GM23338 (cell line): ENCODE measurements around the gene ADTRP. TPM values are rescaled to one million over a fixed set of nuclear protein-coding genes. Genes with fewer than 3 reads are reported as not detected.

Source experiments
- ATAC-seq: fragments of 200-7000 bp; cut with Tn5 transposase; 3 replicates; pipeline ENCODE4 v1.9.1; 2020
- DNase-seq: peaks from one replicate; pipeline ENCODE4 v3.0.0-alpha.2; 2015; ENCODE audit warnings: low spot score
- H2AFZ ChIP-seq: fragments of 200-600 bp; sonication (generic); 2 replicates; pipeline ENCODE4 v1.8.0; 2016; ENCODE audit warnings: antibody characterized with exemption, mild to moderate bottlenecking, moderate library complexity
- H3F3A ChIP-seq: fragments of 200-600 bp; sonication (generic); replicated peaks from 2 replicates; pipeline ENCODE4 v1.8.0; 2017; ENCODE audit warnings: antibody characterized with exemption, mixed run types, low read depth
- H3K27ac ChIP-seq: fragments of 200-600 bp; sonication (generic); 2 replicates; pipeline ENCODE4 v1.6.1; 2016; ENCODE audit warnings: low read depth
- H3K27me3 ChIP-seq: fragments of 200-600 bp; sonication (generic); 2 replicates; pipeline ENCODE4 v1.8.0; 2016; ENCODE audit warnings: mild to moderate bottlenecking, mixed run types, moderate library complexity; ENCODE audit not compliant: insufficient read depth
- H3K36me3 ChIP-seq: fragments of 200-600 bp; sonication (generic); 2 replicates; pipeline ENCODE4 v1.8.0; 2016; ENCODE audit warnings: mild to moderate bottlenecking; ENCODE audit not compliant: insufficient read depth
- H3K4me1 ChIP-seq: fragments of 200-600 bp; sonication (generic); 2 replicates; pipeline ENCODE4 v1.8.0; 2016; ENCODE audit warnings: mild to moderate bottlenecking, moderate library complexity; ENCODE audit not compliant: insufficient read depth
- H3K4me2 ChIP-seq: fragments of 200-600 bp; sonication (generic); 2 replicates; pipeline ENCODE4 v1.7.1; 2017; ENCODE audit warnings: mixed run types
- H3K4me3 ChIP-seq: fragments of 200-600 bp; sonication (generic); 2 replicates; pipeline ENCODE4 v1.6.1; 2016; ENCODE audit warnings: mixed run types
- H3K79me2 ChIP-seq: fragments of 200-600 bp; sonication (generic); replicated peaks from 2 replicates; pipeline ENCODE4 v1.8.0; 2017; ENCODE audit warnings: mild to moderate bottlenecking; ENCODE audit not compliant: insufficient read depth
- H3K9me2 ChIP-seq: fragments of 200-600 bp; sonication (generic); 2 replicates; pipeline ENCODE4 v1.8.0; 2017; ENCODE audit not compliant: insufficient read depth
- H4K20me1 ChIP-seq: fragments of 200-600 bp; sonication (generic); replicated peaks from 2 replicates; pipeline ENCODE4 v1.8.0; 2017; ENCODE audit warnings: mild to moderate bottlenecking; ENCODE audit not compliant: insufficient read depth
- H3K27ac Mint-ChIP-seq: 2 replicates; pipeline ENCODE4 v1.8.0; 2020; ENCODE audit warnings: inconsistent platforms, mild to moderate bottlenecking, moderate library complexity, mixed read lengths
- H3K27me3 Mint-ChIP-seq: 3 replicates; pipeline ENCODE4 v1.8.0; 2022; ENCODE audit warnings: low read depth, mild to moderate bottlenecking, moderate library complexity, mixed read lengths, inconsistent platforms; ENCODE audit not compliant: insufficient read depth, poor library complexity
- H3K36me3 Mint-ChIP-seq: 3 replicates; pipeline ENCODE4 v1.8.0; 2021; ENCODE audit warnings: low read depth, mild to moderate bottlenecking, inconsistent platforms, moderate library complexity, mixed read lengths
- H3K4me1 Mint-ChIP-seq: 3 replicates; pipeline ENCODE4 v1.8.0; 2020; ENCODE audit warnings: mild to moderate bottlenecking, inconsistent platforms, mixed read lengths
- H3K4me3 Mint-ChIP-seq: 3 replicates; pipeline ENCODE4 v1.8.0; 2021; ENCODE audit warnings: moderate library complexity, mild to moderate bottlenecking, inconsistent platforms, mixed read lengths
- H3K9me3 Mint-ChIP-seq: 3 replicates; pipeline ENCODE4 v1.8.0; 2020; ENCODE audit warnings: moderate library complexity, mild to moderate bottlenecking, inconsistent platforms, mixed read lengths
- ZNF114 ChIP-seq: fragments of 250-450 bp; sonication (Bioruptor Pico); IDR thresholded peaks from 2 replicates; pipeline ENCODE4 v1.5.0; 2020; ENCODE audit warnings: mild to moderate bottlenecking, moderate library complexity
- ZNF331 ChIP-seq: fragments of 250-450 bp; sonication (Bioruptor Pico); IDR thresholded peaks from 2 replicates; pipeline ENCODE4 v1.5.0; 2020; ENCODE audit warnings: low read depth, mild to moderate bottlenecking, moderate library complexity
- polyA plus RNA-seq: library from polyadenylated mRNA; unstranded; fragments of >200 nt; fragmentation: Nextera tagmentation; extraction: Ambion mirVana; gene quantifications from 2 replicates; pipeline ENCODE4 v1.2.1, GENCODE V29; 2016
- total RNA-seq: library from RNA; depleted of rRNA; stranded (reverse); fragments of >200 nt; shearing (Covaris generic); gene quantifications from 2 replicates; pipeline ENCODE4 v1.2.3, GENCODE V29; 2014
- TF ChIP-seq, protein P1 (sequence below): IDR thresholded peaks from 2 replicates; pipeline ENCODE4 v1.6.1; 2016; ENCODE audit warnings: antibody characterized with exemption
- TF ChIP-seq, protein P2 (sequence below): fragments of 250-450 bp; sonication (Bioruptor Pico); IDR thresholded peaks from 2 replicates; pipeline ENCODE4 v1.5.0; 2020; ENCODE audit warnings: mild to moderate bottlenecking, moderate library complexity

ADTRP gene
- total and polyA plus RNA-seq, 2 experiments from 2014 or later, result not detected

DNA sequence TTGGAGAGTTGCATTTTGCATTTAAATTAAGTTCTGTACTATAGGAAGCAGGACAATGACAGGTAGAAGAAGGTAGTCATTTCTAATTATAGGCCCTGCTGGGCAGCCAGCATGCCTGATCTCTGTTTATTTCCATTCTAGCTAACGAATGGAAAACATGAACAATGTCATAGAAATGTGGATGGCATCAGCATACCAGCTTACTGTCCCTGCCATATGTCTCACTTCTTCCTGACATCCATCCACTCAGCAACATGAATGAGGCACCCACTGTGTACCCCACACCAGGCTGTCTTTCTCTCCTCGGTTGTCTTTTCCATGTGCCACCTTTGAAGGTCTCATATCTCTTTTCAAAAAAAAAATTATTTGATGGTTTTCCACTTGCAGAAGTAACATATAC lies 11.1 kb downstream of the ADTRP start:
- Histone ChIP-seq H3K9me2 (0 out of 2 replicates have a peak, but pooled peaks cover 10% of the 10 kb centered on the region), H3K4me2 (0 out of 2 replicates have a peak overlapping the region, but pooled peaks have one; percentile 17), H3K4me3 (no peak overlapping the region), H3K4me1 (peaks cover 34% of the 10 kb centered on the region), H3K36me3 (no peaks in the 10 kb centered on the region), H4K20me1 (no peaks in the 10 kb centered on the region), H3K27ac (no peak overlapping the region), H2AFZ (no peak overlapping the region), H3K27me3 (no peaks in the 10 kb centered on the region), H3K79me2 (no peaks in the 10 kb centered on the region), H3F3A (no peaks in the 10 kb centered on the region)
- H3K9me3 Mint-ChIP-seq, result no peaks in the 10 kb centered on the region
- H3K4me3 Mint-ChIP-seq, result no peak overlapping the region
- DNase-seq, result no peak
- TF ChIP-seq ZNF331 (CRISPR knock-in tag) (no peak), ZNF114 (no peak)
- TF ChIP-seq, protein P1, sequence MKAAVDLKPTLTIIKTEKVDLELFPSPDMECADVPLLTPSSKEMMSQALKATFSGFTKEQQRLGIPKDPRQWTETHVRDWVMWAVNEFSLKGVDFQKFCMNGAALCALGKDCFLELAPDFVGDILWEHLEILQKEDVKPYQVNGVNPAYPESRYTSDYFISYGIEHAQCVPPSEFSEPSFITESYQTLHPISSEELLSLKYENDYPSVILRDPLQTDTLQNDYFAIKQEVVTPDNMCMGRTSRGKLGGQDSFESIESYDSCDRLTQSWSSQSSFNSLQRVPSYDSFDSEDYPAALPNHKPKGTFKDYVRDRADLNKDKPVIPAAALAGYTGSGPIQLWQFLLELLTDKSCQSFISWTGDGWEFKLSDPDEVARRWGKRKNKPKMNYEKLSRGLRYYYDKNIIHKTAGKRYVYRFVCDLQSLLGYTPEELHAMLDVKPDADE, result no peak
- TF ChIP-seq, protein P2, sequence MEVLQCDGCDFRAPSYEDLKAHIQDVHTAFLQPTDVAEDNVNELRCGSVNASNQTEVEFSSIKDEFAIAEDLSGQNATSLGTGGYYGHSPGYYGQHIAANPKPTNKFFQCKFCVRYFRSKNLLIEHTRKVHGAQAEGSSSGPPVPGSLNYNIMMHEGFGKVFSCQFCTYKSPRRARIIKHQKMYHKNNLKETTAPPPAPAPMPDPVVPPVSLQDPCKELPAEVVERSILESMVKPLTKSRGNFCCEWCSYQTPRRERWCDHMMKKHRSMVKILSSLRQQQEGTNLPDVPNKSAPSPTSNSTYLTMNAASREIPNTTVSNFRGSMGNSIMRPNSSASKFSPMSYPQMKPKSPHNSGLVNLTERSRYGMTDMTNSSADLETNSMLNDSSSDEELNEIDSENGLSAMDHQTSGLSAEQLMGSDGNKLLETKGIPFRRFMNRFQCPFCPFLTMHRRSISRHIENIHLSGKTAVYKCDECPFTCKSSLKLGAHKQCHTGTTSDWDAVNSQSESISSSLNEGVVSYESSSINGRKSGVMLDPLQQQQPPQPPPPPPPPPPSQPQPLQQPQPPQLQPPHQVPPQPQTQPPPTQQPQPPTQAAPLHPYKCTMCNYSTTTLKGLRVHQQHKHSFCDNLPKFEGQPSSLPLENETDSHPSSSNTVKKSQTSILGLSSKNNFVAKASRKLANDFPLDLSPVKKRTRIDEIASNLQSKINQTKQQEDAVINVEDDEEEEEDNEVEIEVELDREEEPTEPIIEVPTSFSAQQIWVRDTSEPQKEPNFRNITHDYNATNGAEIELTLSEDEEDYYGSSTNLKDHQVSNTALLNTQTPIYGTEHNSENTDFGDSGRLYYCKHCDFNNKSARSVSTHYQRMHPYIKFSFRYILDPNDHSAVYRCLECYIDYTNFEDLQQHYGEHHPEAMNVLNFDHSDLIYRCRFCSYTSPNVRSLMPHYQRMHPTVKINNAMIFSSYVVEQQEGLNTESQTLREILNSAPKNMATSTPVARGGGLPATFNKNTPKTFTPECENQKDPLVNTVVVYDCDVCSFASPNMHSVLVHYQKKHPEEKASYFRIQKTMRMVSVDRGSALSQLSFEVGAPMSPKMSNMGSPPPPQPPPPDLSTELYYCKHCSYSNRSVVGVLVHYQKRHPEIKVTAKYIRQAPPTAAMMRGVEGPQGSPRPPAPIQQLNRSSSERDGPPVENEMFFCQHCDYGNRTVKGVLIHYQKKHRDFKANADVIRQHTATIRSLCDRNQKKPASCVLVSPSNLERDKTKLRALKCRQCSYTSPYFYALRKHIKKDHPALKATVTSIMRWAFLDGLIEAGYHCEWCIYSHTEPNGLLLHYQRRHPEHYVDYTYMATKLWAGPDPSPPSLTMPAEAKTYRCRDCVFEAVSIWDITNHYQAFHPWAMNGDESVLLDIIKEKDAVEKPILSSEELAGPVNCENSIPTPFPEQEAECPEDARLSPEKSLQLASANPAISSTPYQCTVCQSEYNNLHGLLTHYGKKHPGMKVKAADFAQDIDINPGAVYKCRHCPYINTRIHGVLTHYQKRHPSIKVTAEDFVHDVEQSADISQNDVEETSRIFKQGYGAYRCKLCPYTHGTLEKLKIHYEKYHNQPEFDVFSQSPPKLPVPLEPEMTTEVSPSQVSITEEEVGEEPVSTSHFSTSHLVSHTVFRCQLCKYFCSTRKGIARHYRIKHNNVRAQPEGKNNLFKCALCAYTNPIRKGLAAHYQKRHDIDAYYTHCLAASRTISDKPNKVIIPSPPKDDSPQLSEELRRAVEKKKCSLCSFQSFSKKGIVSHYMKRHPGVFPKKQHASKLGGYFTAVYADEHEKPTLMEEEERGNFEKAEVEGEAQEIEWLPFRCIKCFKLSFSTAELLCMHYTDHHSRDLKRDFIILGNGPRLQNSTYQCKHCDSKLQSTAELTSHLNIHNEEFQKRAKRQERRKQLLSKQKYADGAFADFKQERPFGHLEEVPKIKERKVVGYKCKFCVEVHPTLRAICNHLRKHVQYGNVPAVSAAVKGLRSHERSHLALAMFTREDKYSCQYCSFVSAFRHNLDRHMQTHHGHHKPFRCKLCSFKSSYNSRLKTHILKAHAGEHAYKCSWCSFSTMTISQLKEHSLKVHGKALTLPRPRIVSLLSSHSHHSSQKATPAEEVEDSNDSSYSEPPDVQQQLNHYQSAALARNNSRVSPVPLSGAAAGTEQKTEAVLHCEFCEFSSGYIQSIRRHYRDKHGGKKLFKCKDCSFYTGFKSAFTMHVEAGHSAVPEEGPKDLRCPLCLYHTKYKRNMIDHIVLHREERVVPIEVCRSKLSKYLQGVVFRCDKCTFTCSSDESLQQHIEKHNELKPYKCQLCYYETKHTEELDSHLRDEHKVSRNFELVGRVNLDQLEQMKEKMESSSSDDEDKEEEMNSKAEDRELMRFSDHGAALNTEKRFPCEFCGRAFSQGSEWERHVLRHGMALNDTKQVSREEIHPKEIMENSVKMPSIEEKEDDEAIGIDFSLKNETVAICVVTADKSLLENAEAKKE (CRISPR knock-in tag), result no peak
- H3K27me3 Mint-ChIP-seq, result peaks cover 12% of the 10 kb centered on the region
- H3K27ac Mint-ChIP-seq, result no peak overlapping the region
- peaks cover 58% of the 10 kb centered on the region for H3K4me1 Mint-ChIP-seq
- ATAC-seq, result no peak
- no peaks in the 10 kb centered on the region for H3K36me3 Mint-ChIP-seq
